Smooth muscle cell (in vitro differentiated cells): ENCODE results near the gene RRBP1. TPM values are rescaled to one million over a fixed set of nuclear protein-coding genes. Genes with fewer than 3 reads are reported as not detected.

Experiments used
- DNase-seq: peaks from one replicate; lab custom pipeline; 2025; ENCODE audit not compliant: unreplicated experiment; lab: John Stamatoyannopoulos, UW
- H2AFZ ChIP-seq: fragments of 200-600 bp; sonication (generic); 2 replicates; pipeline ENCODE4 v1.6.0; 2016; ENCODE audit warnings: antibody characterized with exemption, low read depth, mild to moderate bottlenecking
- H3F3A ChIP-seq: fragments of 200-600 bp; sonication (generic); 2 replicates; pipeline ENCODE4 v1.6.0; 2017; ENCODE audit warnings: antibody characterized with exemption, low read depth
- H3K27ac ChIP-seq: fragments of 200-600 bp; sonication (generic); 2 replicates; pipeline ENCODE4 v1.5.1; 2016; ENCODE audit warnings: low read depth, mild to moderate bottlenecking
- H3K27me3 ChIP-seq: fragments of 200-600 bp; sonication (generic); 2 replicates; pipeline ENCODE4 v1.6.1; 2016; ENCODE audit warnings: low read depth, mild to moderate bottlenecking
- H3K36me3 ChIP-seq: fragments of 200-600 bp; sonication (generic); 2 replicates; pipeline ENCODE4 v1.5.1; 2016; ENCODE audit warnings: low read depth
- H3K4me1 ChIP-seq: fragments of 200-600 bp; sonication (generic); 2 replicates; pipeline ENCODE4 v1.5.1; 2016; ENCODE audit warnings: low read depth
- H3K4me2 ChIP-seq: fragments of 200-600 bp; sonication (generic); 2 replicates; pipeline ENCODE4 v1.6.0; 2016; ENCODE audit warnings: mild to moderate bottlenecking
- H3K4me3 ChIP-seq: fragments of 200-600 bp; sonication (generic); 2 replicates; pipeline ENCODE4 v1.5.1; 2016; ENCODE audit warnings: mild to moderate bottlenecking
- H3K79me2 ChIP-seq: fragments of 200-600 bp; sonication (generic); 2 replicates; pipeline ENCODE4 v1.6.0; 2016; ENCODE audit warnings: low read depth, mild to moderate bottlenecking
- H3K9ac ChIP-seq: fragments of 200-600 bp; sonication (generic); 2 replicates; pipeline ENCODE4 v1.6.0; 2016; ENCODE audit warnings: low read depth
- H3K9me3 ChIP-seq: fragments of 200-600 bp; sonication (generic); replicated peaks from 2 replicates; pipeline ENCODE4 v1.5.1; 2016; ENCODE audit warnings: low read depth
- H4K20me1 ChIP-seq: fragments of 200-600 bp; sonication (generic); 2 replicates; pipeline ENCODE4 v1.6.0; 2016; ENCODE audit warnings: low read depth
- WGBS: methylation state at CpG from one replicate; pipeline ENCODE4 v1.1.7; 2016; ENCODE audit warnings: low lambda C conversion rate; 5-methylcytosine and 5-hydroxymethylcytosine counted together
- polyA plus RNA-seq: library from polyadenylated mRNA; unstranded; fragments of >200 nt; fragmentation: Nextera tagmentation; extraction: Ambion mirVana; gene quantifications from 2 replicates; pipeline ENCODE4 v1.2.1, GENCODE V29; 2016
- total RNA-seq: library from RNA; depleted of rRNA; stranded (reverse); fragments of >200 nt; gene quantifications from 2 replicates; pipeline ENCODE4 v1.2.3, GENCODE V29; 2014
- TF ChIP-seq, protein P1 (sequence below): fragments of 200-600 bp; sonication (generic); IDR thresholded peaks from 2 replicates; pipeline ENCODE4 v1.5.1; 2017; ENCODE audit warnings: borderline replicate concordance, mild to moderate bottlenecking, antibody characterized with exemption; ENCODE audit not compliant: insufficient read depth, poor library complexity, severe bottlenecking

RRBP1 gene
- total and polyA plus RNA-seq, 2 experiments from 2014 or later, result 142 to 226 TPM

DNA sequence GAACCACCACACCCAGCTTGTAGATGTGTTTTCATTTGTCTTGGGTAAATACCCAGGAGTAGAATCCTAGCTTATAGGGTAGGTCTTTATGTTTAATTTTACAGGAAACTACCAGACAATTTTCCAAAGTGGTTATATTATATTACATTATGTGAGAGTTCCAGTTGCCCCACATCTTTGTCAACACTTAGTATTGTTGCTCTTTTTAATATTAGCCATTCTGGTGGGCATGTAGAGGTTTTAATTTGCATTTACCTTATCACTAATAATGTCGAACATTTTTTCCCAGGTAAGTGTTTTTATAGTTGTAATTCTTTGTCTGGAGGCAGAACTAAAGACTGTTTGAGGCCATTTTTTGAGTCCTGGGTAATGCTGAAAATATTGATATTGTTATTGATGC lies 14.2 kb upstream of the RRBP1 start:
- no peaks in the 10 kb centered on the region for H3K9me3 ChIP-seq
- no peak overlapping the region for H3K4me3 ChIP-seq
- no peak overlapping the region for H3K9ac ChIP-seq
- no peaks in the 10 kb centered on the region for H3K36me3 ChIP-seq
- H4K20me1 ChIP-seq, result no peaks in the 10 kb centered on the region
- no peak overlapping the region for H3K27ac ChIP-seq
- 84% methylated on average over 1 of the region's 1 CpG for WGBS
- no peaks in the 10 kb centered on the region for H3K27me3 ChIP-seq
- no peak overlapping the region for H2AFZ ChIP-seq
- TF ChIP-seq, protein P1, sequence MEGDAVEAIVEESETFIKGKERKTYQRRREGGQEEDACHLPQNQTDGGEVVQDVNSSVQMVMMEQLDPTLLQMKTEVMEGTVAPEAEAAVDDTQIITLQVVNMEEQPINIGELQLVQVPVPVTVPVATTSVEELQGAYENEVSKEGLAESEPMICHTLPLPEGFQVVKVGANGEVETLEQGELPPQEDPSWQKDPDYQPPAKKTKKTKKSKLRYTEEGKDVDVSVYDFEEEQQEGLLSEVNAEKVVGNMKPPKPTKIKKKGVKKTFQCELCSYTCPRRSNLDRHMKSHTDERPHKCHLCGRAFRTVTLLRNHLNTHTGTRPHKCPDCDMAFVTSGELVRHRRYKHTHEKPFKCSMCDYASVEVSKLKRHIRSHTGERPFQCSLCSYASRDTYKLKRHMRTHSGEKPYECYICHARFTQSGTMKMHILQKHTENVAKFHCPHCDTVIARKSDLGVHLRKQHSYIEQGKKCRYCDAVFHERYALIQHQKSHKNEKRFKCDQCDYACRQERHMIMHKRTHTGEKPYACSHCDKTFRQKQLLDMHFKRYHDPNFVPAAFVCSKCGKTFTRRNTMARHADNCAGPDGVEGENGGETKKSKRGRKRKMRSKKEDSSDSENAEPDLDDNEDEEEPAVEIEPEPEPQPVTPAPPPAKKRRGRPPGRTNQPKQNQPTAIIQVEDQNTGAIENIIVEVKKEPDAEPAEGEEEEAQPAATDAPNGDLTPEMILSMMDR, result no peak
- no peak for DNase-seq
- H3K79me2 ChIP-seq, result no peaks in the 10 kb centered on the region
- H3K4me2 ChIP-seq, result no peak overlapping the region
- H3K4me1 ChIP-seq, result no peaks in the 10 kb centered on the region
- H3F3A ChIP-seq, result no peaks in the 10 kb centered on the region

- TF ChIP-seq, protein P1, result no peak
These were observed 12.7 kb upstream of the RRBP1 start for GRCh38 chr20:17694767-17695166.

GRCh38 chr20:17693444-17694001 lies 11.5 kb upstream of the RRBP1 start:
- Histone ChIP-seq H3F3A (no peaks in the 10 kb centered on the region), H3K27me3 (no peaks in the 10 kb centered on the region), H3K4me2 (no peak overlapping the region), H3K9me3 (no peaks in the 10 kb centered on the region), H4K20me1 (no peaks in the 10 kb centered on the region), H3K4me3 (no peak overlapping the region), H3K4me1 (no peaks in the 10 kb centered on the region), H2AFZ (no peak overlapping the region), H3K27ac (no peak overlapping the region), H3K36me3 (no peaks in the 10 kb centered on the region), H3K79me2 (no peaks in the 10 kb centered on the region), H3K9ac (no peak overlapping the region)
- 76% methylated on average over 18 of the region's 18 CpGs for WGBS
- no peak for DNase-seq
- TF ChIP-seq, protein P1, result no peak

More at GRCh38 chr20:17694767-17695166, 12.7 kb upstream of the RRBP1 start:
- no peak overlapping the region for H3K4me2 ChIP-seq
- no peaks in the 10 kb centered on the region for H3K79me2 ChIP-seq
- 90% methylated on average over 3 of the region's 3 CpGs for WGBS
- H3K9me3 ChIP-seq, result no peaks in the 10 kb centered on the region
- no peaks in the 10 kb centered on the region for H3F3A ChIP-seq
- no peaks in the 10 kb centered on the region for H4K20me1 ChIP-seq
- no peaks in the 10 kb centered on the region for H3K27me3 ChIP-seq
- no peaks in the 10 kb centered on the region for H3K36me3 ChIP-seq
- H3K4me3 ChIP-seq, result no peak overlapping the region
- H3K27ac ChIP-seq, result no peak overlapping the region
- H3K9ac ChIP-seq, result no peak overlapping the region
- no peak for DNase-seq
- no peaks in the 10 kb centered on the region for H3K4me1 ChIP-seq
- H2AFZ ChIP-seq, result no peak overlapping the region

- Histone ChIP-seq H3F3A (no peaks in the 10 kb centered on the region), H3K4me3 (no peak overlapping the region), H3K9ac (no peak overlapping the region), H3K27me3 (no peaks in the 10 kb centered on the region), H3K4me2 (no peak overlapping the region), H3K9me3 (no peaks in the 10 kb centered on the region), H2AFZ (no peak overlapping the region), H3K79me2 (no peaks in the 10 kb centered on the region), H3K36me3 (no peaks in the 10 kb centered on the region), H4K20me1 (no peaks in the 10 kb centered on the region), H3K4me1 (no peaks in the 10 kb centered on the region), H3K27ac (no peak overlapping the region)
- 84% methylated on average over 2 of the region's 2 CpGs for WGBS
- TF ChIP-seq, protein P1, result no peak
- no peak for DNase-seq
These were observed 9.7 kb upstream of the RRBP1 start for GRCh38 chr20:17691758-17692157.
